HCT116 (cell line): ENCODE results near the gene C15orf40. TPM values are rescaled to one million over a fixed set of nuclear protein-coding genes. Genes with fewer than 3 reads are reported as not detected.
A peak's percentile ranks its signal among the peaks of the same experiment; 100 is the strongest.

ENCODE experiments used
- ATAC-seq: fragments of 200-7000 bp; cut with Tn5 transposase; 2 replicates; pipeline ENCODE4 v1.9.1; 2020; ENCODE audit warnings: mild to moderate bottlenecking, moderate library complexity
- Bru-seq: library from RNA; stranded (reverse); fragments of 400-500 nt; gene quantifications from one replicate; lab custom pipeline; 2021; lab: Mats Ljungman, UMichigan
- BruChase-seq, 2 experiments: library from RNA; stranded (reverse); fragments of 400-500 nt; gene quantifications; one replicate each; lab custom pipeline; 2021; lab: Mats Ljungman, UMichigan
- BruUV-seq: library from RNA; stranded (reverse); fragments of 400-500 nt; replicated peaks from 2 replicates; lab custom pipeline; 2021; lab: Mats Ljungman, UMichigan
- CTCF ChIA-PET: fragments of 300-600 bp; sonication (Branson Sonifier 250); formaldehyde crosslinking; loops from one replicate; lab custom pipeline; 2021; ENCODE audit warnings: antibody characterized with exemption; lab: Charles Lee
- POLR2A ChIA-PET: fragments of 300-600, 350-600 bp; sonication (Branson Sonifier 250); formaldehyde crosslinking; loops from one replicate; lab custom pipeline; 2021; ENCODE audit warnings: antibody characterized with exemption; lab: Charles Lee
- RAD21 ChIA-PET, 2 experiments: fragments of 300-600 bp; sonication (Branson Sonifier 250); formaldehyde crosslinking; loops; one replicate each; lab custom pipeline; 2023; ENCODE audit warnings: low total read pairs in 2 of 2; ENCODE audit not compliant: uncharacterized antibody in 2 of 2, unreplicated experiment in 2 of 2, low non-redundant PET in 1 of 2; lab: Charles Lee
- DNase-seq: peaks from one replicate; pipeline ENCODE4 v3.0.0-alpha.2; 2010; ENCODE audit warnings: low read depth, low spot score
- H2AFZ ChIP-seq: fragments of 200-600 bp; shearing (Covaris generic), sonication (generic); 2 replicates; pipeline ENCODE4 v1.6.1; 2017; ENCODE audit warnings: low read depth, mixed run types, mixed read lengths, antibody characterized with exemption, low read length; ENCODE audit not compliant: poor library complexity, severe bottlenecking
- H3K27ac ChIP-seq: 2 replicates; pipeline ENCODE4 v1.5.1; 2012; ENCODE audit warnings: low read depth, low read length
- H3K27me3 ChIP-seq: fragments of 200-600 bp; sonication (generic); 2 replicates; pipeline ENCODE4 v1.6.1; 2016; ENCODE audit warnings: mixed run types, low read length, mixed read lengths; ENCODE audit not compliant: insufficient read depth
- H3K36me3 ChIP-seq, 2 experiments: fragments of 200-500 bp in 1 of 2; fragments of 200-600 bp in 1 of 2; sonication (Bioruptor generic) in 1 of 2; sonication (generic) in 1 of 2; 2 replicates each; pipeline versions ENCODE4 v1.5.1 to v1.6.1; 2014 to 2016; ENCODE audit warnings: low read length in 2 of 2, inconsistent platforms in 1 of 2, mixed read lengths in 1 of 2, mixed run types in 1 of 2; ENCODE audit not compliant: insufficient read depth in 2 of 2, control insufficient read depth in 1 of 2
- H3K4me1 ChIP-seq, 2 experiments: fragments of 200-600 bp in 1 of 2; sonication (generic) in 1 of 2; 2 replicates each; pipeline versions ENCODE4 v1.5.1 to v1.6.1; 2012 to 2017; ENCODE audit warnings: low read length in 2 of 2, inconsistent platforms in 1 of 2, mild to moderate bottlenecking in 1 of 2, mixed read lengths in 1 of 2, mixed run types in 1 of 2, moderate library complexity in 1 of 2; ENCODE audit not compliant: insufficient read depth in 2 of 2, control insufficient read depth in 1 of 2
- H3K4me2 ChIP-seq: fragments of 200-600 bp; sonication (generic); 2 replicates; pipeline ENCODE4 v1.6.1; 2017; ENCODE audit warnings: mixed run types, low read length, mixed read lengths
- H3K4me3 ChIP-seq, 2 experiments: fragments of 200-600 bp in 1 of 2; sonication (generic) in 1 of 2; replicated peaks in 1 of 2; 2 replicates each; pipeline ENCODE4 v1.5.1; 2011 to 2016; ENCODE audit warnings: low read length in 2 of 2, control low read depth in 1 of 2, low read depth in 1 of 2, mild to moderate bottlenecking in 1 of 2, mixed read lengths in 1 of 2, mixed run types in 1 of 2
- H3K79me2 ChIP-seq: fragments of 200-600 bp; sonication (generic); 2 replicates; pipeline ENCODE4 v1.6.1; 2017; ENCODE audit warnings: mild to moderate bottlenecking, mixed run types, low read length, moderate library complexity, mixed read lengths; ENCODE audit not compliant: insufficient read depth
- H3K9ac ChIP-seq: fragments of 200-600 bp; sonication (generic); 2 replicates; pipeline ENCODE4 v1.6.1; 2016; ENCODE audit warnings: low read length, mixed read lengths
- H3K9me2 ChIP-seq: fragments of 200-600 bp; sonication (generic), shearing (Covaris generic); 2 replicates; pipeline ENCODE4 v1.6.1; 2017; ENCODE audit warnings: mixed run types, mild to moderate bottlenecking, moderate library complexity; ENCODE audit not compliant: insufficient read depth
- H3K9me3 ChIP-seq, 2 experiments: fragments of 200-500 bp in 1 of 2; fragments of 200-600 bp in 1 of 2; sonication (Bioruptor generic) in 1 of 2; sonication (generic) in 1 of 2; 2 replicates each; pipeline ENCODE4 v1.6.1; 2014 to 2017; ENCODE audit warnings: low read length in 2 of 2, mixed read lengths in 2 of 2, inconsistent platforms in 1 of 2, low read depth in 1 of 2, mild to moderate bottlenecking in 1 of 2, mixed run types in 1 of 2, moderate library complexity in 1 of 2; ENCODE audit not compliant: control insufficient read depth in 1 of 2, insufficient read depth in 1 of 2
- H4K20me1 ChIP-seq: fragments of 200-600 bp; sonication (generic), shearing (Covaris generic); 2 replicates; pipeline ENCODE4 v1.6.1; 2017; ENCODE audit warnings: mixed run types, mild to moderate bottlenecking, moderate library complexity; ENCODE audit not compliant: insufficient read depth
- CBX3 ChIP-seq: IDR thresholded peaks from 2 replicates; pipeline ENCODE4 v1.6.1; 2012; ENCODE audit warnings: low read depth
- CEBPB ChIP-seq: IDR thresholded peaks from 2 replicates; pipeline ENCODE4 v1.6.1; 2012; ENCODE audit warnings: low read depth
- CTCF ChIP-seq, 3 experiments: fragments of 200-600 bp in 1 of 3; sonication (generic) in 1 of 3; IDR thresholded peaks in 2 of 3; conservative IDR thresholded peaks in 1 of 3; 2 replicates each; pipeline ENCODE4 v1.5.1; 2012 to 2017; ENCODE audit warnings: low read depth in 2 of 3, low read length in 2 of 3, antibody characterized with exemption in 1 of 3, borderline replicate concordance in 1 of 3, control low read depth in 1 of 3, mild to moderate bottlenecking in 1 of 3, mixed read lengths in 1 of 3, mixed run types in 1 of 3, moderate library complexity in 1 of 3; ENCODE audit not compliant: insufficient read depth in 1 of 3
- EGR1 ChIP-seq: IDR thresholded peaks from 2 replicates; pipeline ENCODE4 v1.6.1; 2012; ENCODE audit warnings: low read depth
- ELF1 ChIP-seq: IDR thresholded peaks from 2 replicates; pipeline ENCODE4 v1.6.1; 2012; ENCODE audit warnings: low read depth, borderline replicate concordance
- EZH2 ChIP-seq: fragments of 200-600 bp; sonication (generic); IDR thresholded peaks from 2 replicates; pipeline ENCODE4 v1.6.1; 2017; ENCODE audit warnings: antibody characterized with exemption, mixed run types
- POLR2A ChIP-seq: IDR thresholded peaks from 2 replicates; pipeline ENCODE4 v1.7.0; 2011; ENCODE audit warnings: borderline replicate concordance; ENCODE audit not compliant: insufficient read depth, insufficient read length; ENCODE audit errors: extremely low read depth
- POLR2AphosphoS5 ChIP-seq: IDR thresholded peaks from 2 replicates; pipeline ENCODE4 v1.6.1; 2011; ENCODE audit warnings: mild to moderate bottlenecking, low read depth, low read length, moderate library complexity
- RAD21 ChIP-seq: IDR thresholded peaks from 2 replicates; pipeline ENCODE4 v1.6.1; 2012; ENCODE audit warnings: low read depth, mild to moderate bottlenecking
- REST ChIP-seq: IDR thresholded peaks from 2 replicates; pipeline ENCODE4 v1.6.1; 2012; ENCODE audit warnings: low read depth
- SIN3A ChIP-seq: IDR thresholded peaks from 2 replicates; pipeline ENCODE4 v1.6.1; 2012; ENCODE audit warnings: low read depth
- SRF ChIP-seq: IDR thresholded peaks from 2 replicates; pipeline ENCODE4 v1.6.1; 2012; ENCODE audit warnings: low read depth
- TCF7L2 ChIP-seq: IDR thresholded peaks from 2 replicates; pipeline ENCODE4 v1.7.0; 2011; ENCODE audit warnings: borderline replicate concordance, inconsistent platforms; ENCODE audit not compliant: insufficient read depth, insufficient read length; ENCODE audit errors: extremely low read depth
- YY1 ChIP-seq: IDR thresholded peaks from 2 replicates; pipeline ENCODE4 v1.6.1; 2011; ENCODE audit warnings: low read length, low read depth, moderate library complexity, mild to moderate bottlenecking; ENCODE audit not compliant: insufficient replicate concordance; ENCODE audit errors: extremely low read depth
- ZFX ChIP-seq: fragments of 450-650 bp; IDR thresholded peaks from 2 replicates; pipeline ENCODE4 v1.6.1; 2017
- ZNF274 ChIP-seq: fragments of 200-500 bp; sonication (Bioruptor generic); IDR thresholded peaks from 2 replicates; pipeline ENCODE4 v1.6.1; 2014; ENCODE audit warnings: mild to moderate bottlenecking, low read depth, low read length, inconsistent platforms
- intact Hi-C: fragments of 100-400 bp; cut with micrococcal nuclease; formaldehyde crosslinking; loops from 2 replicates; pipeline ENCODE4 v1.10.0; 2022
- long read RNA-seq: library from polyadenylated mRNA; unstranded; transcript quantifications from one replicate; pipeline ENCODE4 v2.0.0, GENCODE V29; 2021; ENCODE audit not compliant: unreplicated experiment
- polyA plus RNA-seq: library from polyadenylated mRNA; unstranded; fragments of >200 nt; gene quantifications from 2 replicates; pipeline ENCODE4 v1.2.1, GENCODE V29; 2012; ENCODE audit warnings: missing spikeins
- total RNA-seq: library from RNA; stranded (reverse); gene quantifications from one replicate; pipeline ENCODE4 v1.2.1, GENCODE V29; 2021; ENCODE audit not compliant: unreplicated experiment
- TF ChIP-seq, protein P1 (sequence below): IDR thresholded peaks from 2 replicates; pipeline ENCODE4 v1.6.1; 2012

The C15orf40 gene
- total RNA-seq (26.0 TPM), Bru-seq, nascent RNA (percentile 74 among the genes with signal in this experiment), BruChase-seq, experiment 1, labeled RNA remaining after a 6-hour chase (percentile 79 among the genes with signal in this experiment), BruChase-seq, experiment 2, labeled RNA remaining after a 2-hour chase (percentile 77 among the genes with signal in this experiment)
- polyA plus RNA-seq: 37.4 and 55.1 TPM in 2 replicates
- long read RNA-seq, full-length matches to known transcripts: 23 of 35 reads
- long read RNA-seq, partial matches to known transcripts: 1 of 35 reads
- long read RNA-seq, other reads (novel, unspliced or antisense): 11 of 35 reads

DNA sequence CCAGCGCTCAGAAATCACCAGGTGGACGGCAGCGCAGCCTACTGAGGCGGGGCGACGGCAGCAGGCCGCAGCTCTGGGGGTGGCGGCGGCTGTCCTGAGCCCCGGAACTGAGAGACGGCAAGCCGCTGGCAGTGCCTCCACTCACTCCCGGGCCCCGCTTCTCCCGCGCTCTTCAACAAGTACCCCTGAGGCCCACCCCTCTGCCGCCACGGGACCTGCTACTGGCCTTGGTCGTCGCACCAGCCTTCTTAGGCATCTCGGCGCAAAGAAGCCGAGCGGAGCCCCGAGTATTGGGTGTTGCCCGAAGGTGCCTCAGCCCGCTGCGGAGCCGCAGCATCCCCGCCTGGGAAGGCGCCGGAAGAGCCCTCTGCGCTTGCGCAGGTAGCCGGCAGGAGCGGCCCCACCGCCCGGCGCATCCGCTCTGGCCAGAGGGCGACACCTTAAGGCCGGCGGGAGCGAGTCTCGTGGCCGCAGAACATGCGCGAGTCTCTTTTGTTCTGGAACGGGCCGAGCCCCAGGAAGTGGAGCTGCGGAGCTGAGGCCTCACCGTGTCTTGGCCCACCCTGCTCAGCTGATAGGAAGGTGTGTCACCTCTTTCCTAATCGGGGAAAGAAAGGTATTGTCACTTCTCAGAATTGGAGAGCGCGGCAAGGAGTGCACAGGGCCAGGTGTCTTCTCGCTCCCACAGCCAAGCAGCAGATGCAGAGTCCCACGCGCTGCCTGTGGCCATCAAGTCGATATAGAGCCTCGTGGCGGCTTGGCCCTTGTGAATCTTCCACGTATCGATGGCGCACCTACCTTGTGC lies at the start of gene C15orf40:
TSS of gene C15orf40 (minus strand) at position 369 of the 805 bp plus-strand sequence. CDS start at position 337, 32 bp downstream.
- ChIA-PET CTCF (interaction anchor here (0.6 to 2.2 kb wide), 21 partner anchors 9 to 554 kb away, joined by 3 to 9 read pairs (median 4); partner anchors contain the start of gene RAMAC), RAD21 (interaction anchor here in 1 of 2 experiments (0.7 kb wide), 1 partner anchor 22 kb away, joined by 3 read pairs; no protein-coding TSS in a partner anchor), POLR2A (interaction anchor here (0.6 to 1.7 kb wide), 5 partner anchors 9 to 471 kb away, joined by 3 to 6 read pairs (median 3); partner anchors contain the start of gene RPS17)
- Histone ChIP-seq H4K20me1 (no peaks in the 10 kb centered on the region), H3K27ac (peak within 1 kb of the TSS; percentile 63), H3K4me2 (peak within 1 kb of the TSS; percentile 75), H3K27me3 (no peaks in the 10 kb centered on the region), H3K9me3 (no peaks in the 10 kb centered on the region), H3K79me2 (peaks cover 35% of the 10 kb centered on the region), H3K4me1 (peaks cover 7 to 18% of the 10 kb centered on the region in 2 experiments; a peak in 3 of 4 replicates), H2AFZ (peak within 1 kb of the TSS; percentile 38), H3K9me2 (no peaks in the 10 kb centered on the region), H3K9ac (peak within 1 kb of the TSS; percentile 77), H3K4me3 (peak within 1 kb of the TSS; percentile 87 to 98), H3K36me3 (peaks cover 13 to 14% of the 10 kb centered on the region in 2 experiments; a peak in 3 of 4 replicates)
- no TSS peak for BruUV-seq
- DNase-seq: peak; percentile 76
- intact Hi-C loops: loop anchor here (5.0 kb wide), 2 partner anchors 259 to 371 kb away; no protein-coding TSS in a partner anchor
- peak; percentile 90 for ATAC-seq
- TF ChIP-seq EGR1 (no peak), REST (no peak), CEBPB (no peak), ZFX (peak; percentile 79), EZH2 (no peak), POLR2A (peak; percentile 39), SRF (no peak; the same call in 1 of the 2 replicates), ELF1 (peak; percentile 41; the same call in 1 of the 2 replicates), CTCF (IDR thresholded peaks at IDR 0.05 in 2 of 3, conservative IDR thresholded peaks at IDR 0.05 in 1 of 3; ENCODE audit: borderline replicate concordance in 1 of 3, insufficient read depth in 1 of 3, low read depth in 2 of 3, low read length in 2 of 3) (peak; percentile 66 to 69 (median 68); a peak in 5 of 6 replicates), POLR2AphosphoS5 (peak; percentile 80), RAD21 (no peak), SIN3A (no peak), CBX3 (no peak), TCF7L2 (no peak), ZNF274 (no peak), YY1 (peak; percentile 78)
- TF ChIP-seq, protein P1, sequence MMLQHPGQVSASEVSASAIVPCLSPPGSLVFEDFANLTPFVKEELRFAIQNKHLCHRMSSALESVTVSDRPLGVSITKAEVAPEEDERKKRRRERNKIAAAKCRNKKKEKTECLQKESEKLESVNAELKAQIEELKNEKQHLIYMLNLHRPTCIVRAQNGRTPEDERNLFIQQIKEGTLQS: no peak
